ENCODE results near the gene APOL1.

DNA sequence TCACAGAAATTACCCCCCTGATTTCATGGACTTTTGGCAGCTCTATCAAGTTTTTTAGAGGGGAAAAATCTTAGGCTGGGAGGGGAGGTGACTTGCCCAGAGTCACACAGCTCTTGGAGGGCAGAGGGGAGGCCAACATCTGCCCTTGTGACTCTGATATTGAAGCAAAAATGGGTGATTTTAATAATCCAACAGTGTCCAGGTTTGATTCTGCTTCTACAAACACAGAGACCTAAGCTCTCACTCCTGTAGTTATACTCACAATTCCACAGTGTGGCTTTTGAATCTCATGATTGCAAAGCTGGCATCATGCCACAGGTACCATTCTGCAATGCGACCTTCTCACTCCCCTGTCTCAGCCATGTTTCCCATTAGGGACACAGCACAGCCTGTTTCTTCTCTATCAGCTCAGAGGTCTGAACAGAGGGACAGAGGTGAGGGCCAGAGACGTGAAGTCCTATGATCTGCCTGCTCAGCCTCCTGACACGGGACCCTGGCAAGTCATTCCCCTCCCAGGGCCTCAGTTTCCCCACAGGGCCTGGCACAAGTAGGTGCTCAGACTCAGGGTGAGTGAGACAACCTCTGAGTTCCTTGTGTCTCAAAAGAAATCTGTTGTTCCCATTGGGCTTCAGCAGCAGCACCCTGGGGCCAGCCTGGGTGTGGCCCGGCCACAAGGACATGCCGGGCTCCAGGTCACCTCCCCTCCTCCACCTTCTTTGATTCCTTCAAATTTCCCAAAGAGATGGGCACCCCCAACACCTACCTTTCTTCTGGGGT, 14.4 kb upstream of the APOL1 start:
- TF ChIP-seq, protein P1, sequence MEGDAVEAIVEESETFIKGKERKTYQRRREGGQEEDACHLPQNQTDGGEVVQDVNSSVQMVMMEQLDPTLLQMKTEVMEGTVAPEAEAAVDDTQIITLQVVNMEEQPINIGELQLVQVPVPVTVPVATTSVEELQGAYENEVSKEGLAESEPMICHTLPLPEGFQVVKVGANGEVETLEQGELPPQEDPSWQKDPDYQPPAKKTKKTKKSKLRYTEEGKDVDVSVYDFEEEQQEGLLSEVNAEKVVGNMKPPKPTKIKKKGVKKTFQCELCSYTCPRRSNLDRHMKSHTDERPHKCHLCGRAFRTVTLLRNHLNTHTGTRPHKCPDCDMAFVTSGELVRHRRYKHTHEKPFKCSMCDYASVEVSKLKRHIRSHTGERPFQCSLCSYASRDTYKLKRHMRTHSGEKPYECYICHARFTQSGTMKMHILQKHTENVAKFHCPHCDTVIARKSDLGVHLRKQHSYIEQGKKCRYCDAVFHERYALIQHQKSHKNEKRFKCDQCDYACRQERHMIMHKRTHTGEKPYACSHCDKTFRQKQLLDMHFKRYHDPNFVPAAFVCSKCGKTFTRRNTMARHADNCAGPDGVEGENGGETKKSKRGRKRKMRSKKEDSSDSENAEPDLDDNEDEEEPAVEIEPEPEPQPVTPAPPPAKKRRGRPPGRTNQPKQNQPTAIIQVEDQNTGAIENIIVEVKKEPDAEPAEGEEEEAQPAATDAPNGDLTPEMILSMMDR (IDR thresholded peaks at IDR 0.05 in 2 of 3, conservative IDR thresholded peaks at IDR 0.05 in 1 of 3; ENCODE audit: borderline replicate concordance in 1 of 3, insufficient read depth in 1 of 3, low read depth in 2 of 3, low read length in 2 of 3) = no peak
- TF ChIP-seq, protein P2, sequence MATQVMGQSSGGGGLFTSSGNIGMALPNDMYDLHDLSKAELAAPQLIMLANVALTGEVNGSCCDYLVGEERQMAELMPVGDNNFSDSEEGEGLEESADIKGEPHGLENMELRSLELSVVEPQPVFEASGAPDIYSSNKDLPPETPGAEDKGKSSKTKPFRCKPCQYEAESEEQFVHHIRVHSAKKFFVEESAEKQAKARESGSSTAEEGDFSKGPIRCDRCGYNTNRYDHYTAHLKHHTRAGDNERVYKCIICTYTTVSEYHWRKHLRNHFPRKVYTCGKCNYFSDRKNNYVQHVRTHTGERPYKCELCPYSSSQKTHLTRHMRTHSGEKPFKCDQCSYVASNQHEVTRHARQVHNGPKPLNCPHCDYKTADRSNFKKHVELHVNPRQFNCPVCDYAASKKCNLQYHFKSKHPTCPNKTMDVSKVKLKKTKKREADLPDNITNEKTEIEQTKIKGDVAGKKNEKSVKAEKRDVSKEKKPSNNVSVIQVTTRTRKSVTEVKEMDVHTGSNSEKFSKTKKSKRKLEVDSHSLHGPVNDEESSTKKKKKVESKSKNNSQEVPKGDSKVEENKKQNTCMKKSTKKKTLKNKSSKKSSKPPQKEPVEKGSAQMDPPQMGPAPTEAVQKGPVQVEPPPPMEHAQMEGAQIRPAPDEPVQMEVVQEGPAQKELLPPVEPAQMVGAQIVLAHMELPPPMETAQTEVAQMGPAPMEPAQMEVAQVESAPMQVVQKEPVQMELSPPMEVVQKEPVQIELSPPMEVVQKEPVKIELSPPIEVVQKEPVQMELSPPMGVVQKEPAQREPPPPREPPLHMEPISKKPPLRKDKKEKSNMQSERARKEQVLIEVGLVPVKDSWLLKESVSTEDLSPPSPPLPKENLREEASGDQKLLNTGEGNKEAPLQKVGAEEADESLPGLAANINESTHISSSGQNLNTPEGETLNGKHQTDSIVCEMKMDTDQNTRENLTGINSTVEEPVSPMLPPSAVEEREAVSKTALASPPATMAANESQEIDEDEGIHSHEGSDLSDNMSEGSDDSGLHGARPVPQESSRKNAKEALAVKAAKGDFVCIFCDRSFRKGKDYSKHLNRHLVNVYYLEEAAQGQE (IDR thresholded peaks at IDR 0.05; ENCODE audit: low read depth) = no peak

Measured in HCT116 (cell line).